GM12878 (cell line): Measurements from ENCODE around the gene VPS8. TPM values are rescaled to one million over a fixed set of nuclear protein-coding genes. Genes with fewer than 3 reads are reported as not detected.

Experiments used
- ATAC-seq: fragments of 200-7000 bp; cut with Tn5 transposase; 3 replicates; pipeline ENCODE4 v1.9.1; 2020; ENCODE audit warnings: mild to moderate bottlenecking, moderate library complexity
- BruUV-seq: library from RNA; stranded (reverse); fragments of 400-500 nt; replicated peaks from 2 replicates; lab custom pipeline; 2021; lab: Mats Ljungman, UMichigan
- CTCF ChIA-PET: fragments of 300-600 bp; sonication (Branson Sonifier 250); formaldehyde crosslinking; extraction: SDS; loops from one replicate; lab custom pipeline; 2021; ENCODE audit warnings: inconsistent platforms; lab: Yijun Ruan, JAX
- POLR2A ChIA-PET: fragments of 350-600 bp; formaldehyde crosslinking; extraction: SDS; loops from one replicate; lab custom pipeline; 2021; ENCODE audit warnings: inconsistent platforms; lab: Charles Lee
- RAD21 ChIA-PET: fragments of 300-600 bp; sonication (Branson Sonifier 250); formaldehyde crosslinking; loops from one replicate; lab custom pipeline; 2023; ENCODE audit warnings: antibody characterized with exemption; ENCODE audit not compliant: unreplicated experiment; lab: Charles Lee
- SMC1A ChIA-PET: fragments of 300-600 bp; sonication (Branson Sonifier 250); formaldehyde crosslinking; loops from one replicate; lab custom pipeline; 2023; ENCODE audit not compliant: unreplicated experiment, uncharacterized antibody; lab: Charles Lee
- DNase-seq: peaks from one replicate; pipeline ENCODE4 v3.0.0-alpha.2; 2011; ENCODE audit warnings: low read depth, low spot score
- FAIRE-seq: peaks from 3 replicates; lab custom pipeline; 2011; peaks lifted over from hg19 to GRCh38; lab: Jason Lieb, UNC
- H2AFZ ChIP-seq: 2 replicates; pipeline ENCODE4 v1.6.0; 2011; ENCODE audit warnings: low read depth, low read length, control low read depth; ENCODE audit not compliant: control insufficient read depth
- H3K27ac ChIP-seq: 2 replicates; pipeline ENCODE4 v1.5.1; 2011; ENCODE audit warnings: control low read depth; ENCODE audit not compliant: control insufficient read depth, insufficient read depth
- H3K27me3 ChIP-seq, 2 experiments: replicated peaks in 1 of 2; 2 replicates each; pipeline versions ENCODE4 v1.6.0 to v1.6.1; 2011; ENCODE audit warnings: low read length in 1 of 2; ENCODE audit not compliant: control insufficient read depth in 2 of 2, insufficient read depth in 2 of 2
- H3K36me3 ChIP-seq, 2 experiments: 2 replicates each; pipeline ENCODE4 v1.5.1; 2011; ENCODE audit warnings: low read length in 1 of 2; ENCODE audit not compliant: control insufficient read depth in 2 of 2, insufficient read depth in 2 of 2
- H3K4me1 ChIP-seq: 2 replicates; pipeline ENCODE4 v1.6.1; 2011; ENCODE audit warnings: mild to moderate bottlenecking, low read length, moderate library complexity, mixed read lengths; ENCODE audit not compliant: control insufficient read depth, insufficient read depth
- H3K4me2 ChIP-seq: 2 replicates; pipeline ENCODE4 v1.6.0; 2011; ENCODE audit warnings: control low read depth; ENCODE audit not compliant: control insufficient read depth, insufficient read depth
- H3K4me3 ChIP-seq: fragments of 200-600 bp; sonication (generic); 2 replicates; pipeline ENCODE4 v1.5.1; 2016
- H3K79me2 ChIP-seq: 2 replicates; pipeline ENCODE4 v1.6.0; 2011; ENCODE audit warnings: low read length; ENCODE audit not compliant: control insufficient read depth, insufficient read depth
- H3K9ac ChIP-seq: 2 replicates; pipeline ENCODE4 v1.8.0; 2011; ENCODE audit warnings: low read length, control low read depth, mixed read lengths; ENCODE audit not compliant: control insufficient read depth, insufficient read depth
- H3K9me3 ChIP-seq: replicated peaks from 3 replicates; pipeline ENCODE4 v1.5.1; 2011; ENCODE audit warnings: mild to moderate bottlenecking, low read length; ENCODE audit not compliant: control insufficient read depth, insufficient read depth
- H4K20me1 ChIP-seq: 2 replicates; pipeline ENCODE4 v1.6.0; 2011; ENCODE audit not compliant: control insufficient read depth, insufficient read depth
- ATF7 ChIP-seq: fragments of 450-650 bp; IDR thresholded peaks from 2 replicates; pipeline ENCODE4 v1.6.1; 2016; ENCODE audit warnings: low read depth, mild to moderate bottlenecking
- BCLAF1 ChIP-seq: fragments of 450-650 bp; IDR thresholded peaks from 2 replicates; pipeline ENCODE4 v1.6.1; 2017; ENCODE audit warnings: antibody characterized with exemption, mild to moderate bottlenecking, moderate library complexity
- HSF1 ChIP-seq: fragments of 150-350 bp; IDR thresholded peaks from 2 replicates; pipeline ENCODE4 v1.6.1; 2014; ENCODE audit warnings: mild to moderate bottlenecking, low read depth, low read length
- MEF2B ChIP-seq: fragments of 450-650 bp; IDR thresholded peaks from 2 replicates; pipeline ENCODE4 v1.6.1; 2018; ENCODE audit warnings: mild to moderate bottlenecking, moderate library complexity; ENCODE audit not compliant: partially characterized antibody, poor library complexity, severe bottlenecking
- MYB ChIP-seq: fragments of 150-350 bp; IDR thresholded peaks from 2 replicates; pipeline ENCODE4 v1.6.1; 2014; ENCODE audit warnings: mild to moderate bottlenecking, low read depth, low read length, borderline replicate concordance
- MYC ChIP-seq: IDR thresholded peaks from 2 replicates; pipeline ENCODE4 v1.6.1; 2011; ENCODE audit warnings: mild to moderate bottlenecking, low read length, moderate library complexity, inconsistent platforms; ENCODE audit not compliant: insufficient read depth, insufficient replicate concordance, insufficient read length, severe bottlenecking
- PAX5 ChIP-seq: IDR thresholded peaks from 2 replicates; pipeline ENCODE4 v1.6.1; 2011; ENCODE audit warnings: low read depth, low read length, borderline replicate concordance
- PAX8 ChIP-seq: fragments of 450-650 bp; IDR thresholded peaks from 2 replicates; pipeline ENCODE4 v1.6.1; 2017; ENCODE audit warnings: mild to moderate bottlenecking, moderate library complexity
- POLR2AphosphoS5 ChIP-seq: IDR thresholded peaks from 2 replicates; pipeline ENCODE4 v1.6.1; 2011; ENCODE audit warnings: mild to moderate bottlenecking, low read length, inconsistent platforms
- SMAD1 ChIP-seq: fragments of 450-650 bp; IDR thresholded peaks from 2 replicates; pipeline ENCODE4 v1.6.1; 2018; ENCODE audit warnings: mild to moderate bottlenecking, low read depth; ENCODE audit not compliant: partially characterized antibody
- SUPT20H ChIP-seq: IDR thresholded peaks from 2 replicates; pipeline ENCODE4 v1.6.1; 2011; ENCODE audit warnings: low read depth, mild to moderate bottlenecking, low read length, moderate library complexity, borderline replicate concordance; ENCODE audit not compliant: control insufficient read depth
- USF1 ChIP-seq: IDR thresholded peaks from 2 replicates; pipeline ENCODE4 v1.6.1; 2011; ENCODE audit warnings: borderline replicate concordance, low read depth, mild to moderate bottlenecking, moderate library complexity, mixed read lengths, low read length; ENCODE audit not compliant: insufficient read depth; ENCODE audit errors: extremely low read length
- YY1 ChIP-seq: IDR thresholded peaks from 2 replicates; pipeline ENCODE4 v1.6.1; 2011; ENCODE audit warnings: low read depth, mild to moderate bottlenecking, low read length
- WGBS: methylation state at CpG from one replicate; pipeline ENCODE4 v1.1.6; 2016; ENCODE audit warnings: low lambda C conversion rate; ENCODE audit not compliant: insufficient replicate concordance, insufficient coverage; ENCODE audit errors: missing lambda C conversion rate; 5-methylcytosine and 5-hydroxymethylcytosine counted together
- in situ Hi-C: fragments of 300-500 bp; cut with MboI; formaldehyde crosslinking; loops from 9 replicates; pipeline ENCODE4 v1.14.3; 2018; ENCODE audit warnings: mixed read lengths
- intact Hi-C: fragments of 100-400 bp; cut with micrococcal nuclease; formaldehyde crosslinking; loops from one replicate; pipeline ENCODE4 v1.14.2; 2022; ENCODE audit not compliant: unreplicated experiment
- polyA plus RNA-seq, 11 experiments: library from polyadenylated mRNA; depleted of rRNA in 4 of 11; unstranded in 6 of 11; stranded (reverse) in 5 of 11; fragments of >200 nt; fragmentation: Nextera tagmentation in 4 of 11; fragmentation: Illumina TruSeq in 1 of 11; extraction: Ambion mirVana in 4 of 11; extraction: Trizol in 1 of 11; gene quantifications; 1 replicate in 1 of 11; 2 replicates in 10 of 11; pipeline versions ENCODE4 v1.2.1 to v1.2.3, GENCODE V29; 2011 to 2016; ENCODE audit warnings: inconsistent platforms in 2 of 11, missing spikeins in 2 of 11, low read depth in 1 of 11
- total RNA-seq, 4 experiments: library from RNA; depleted of rRNA in 3 of 4; stranded (reverse); fragments of >200 nt in 3 of 4; fragmentation: Illumina TruSeq in 1 of 4; extraction: Trizol in 1 of 4; gene quantifications; 2 replicates each; pipeline versions ENCODE4 v1.2.1 to v1.2.3, GENCODE V29; 2013 to 2021
- TF ChIP-seq, protein P1 (sequence below): IDR thresholded peaks from 2 replicates; pipeline ENCODE4 v1.6.1; 2012; ENCODE audit warnings: mild to moderate bottlenecking, low read depth, low read length
- TF ChIP-seq, protein P2 (sequence below): IDR thresholded peaks from 2 replicates; pipeline ENCODE4 v1.6.1; 2012; ENCODE audit warnings: low read depth, low read length, improper control_type of control experiment

The VPS8 gene
- total and polyA plus RNA-seq, 10 of the 15 experiments (the other 5 are each of a cell fraction or from before 2014, with no cell fraction given) = 8.9 to 34.7 (median 20.9) TPM

DNA sequence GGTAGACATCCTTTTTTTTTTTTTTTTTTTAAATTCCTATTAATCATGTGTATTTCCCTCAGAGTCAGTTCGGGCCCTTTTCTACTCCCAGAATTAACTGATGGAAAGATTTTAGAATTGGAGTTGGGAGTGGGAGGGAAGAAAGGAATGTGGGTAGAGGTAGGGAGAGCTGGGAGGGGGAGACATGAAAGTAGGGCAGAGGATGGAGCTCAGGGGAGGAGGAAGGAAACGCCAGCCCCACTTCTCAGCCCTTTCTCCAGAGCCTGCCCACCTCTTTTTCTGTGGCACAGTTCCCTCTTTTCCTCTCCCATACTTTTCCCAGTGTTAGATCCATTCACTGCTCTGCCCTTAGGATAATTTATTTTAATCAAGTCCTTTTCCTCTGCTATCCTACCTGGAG lies 129.4 kb downstream of the VPS8 start:
- intact Hi-C loops (no loop called here), in situ Hi-C loops (no loop called here)
- Histone ChIP-seq H3K36me3 (no peaks in the 10 kb centered on the region; a peak in 1 of 4 replicates), H3K4me1 (no peaks in the 10 kb centered on the region), H3K27ac (no peak overlapping the region), H3K9ac (no peak overlapping the region), H4K20me1 (no peaks in the 10 kb centered on the region), H3K4me2 (no peak overlapping the region), H3K79me2 (no peaks in the 10 kb centered on the region), H3K9me3 (no peaks in the 10 kb centered on the region), H2AFZ (no peak overlapping the region), H3K27me3 (no peaks in the 10 kb centered on the region), H3K4me3 (no peak overlapping the region)
- CTCF ChIA-PET = no interaction called here
- no peak for DNase-seq
- no peak for ATAC-seq
- RAD21 ChIA-PET = no interaction called here
- no peak for FAIRE-seq
- WGBS = no CpG with 5 or more reads among the region's 2 CpGs
- no TSS peak for BruUV-seq
- SMC1A ChIA-PET = interaction anchor here (0.7 to 1.7 kb wide), 2 partner anchors 15 to 24 kb away, joined by 3 to 6 read pairs; no protein-coding TSS in a partner anchor
- POLR2A ChIA-PET = interaction anchor here (0.7 kb wide), 1 partner anchor 8 kb away, joined by 4 read pairs; no protein-coding TSS in a partner anchor
- no peak for TF ChIP-seq HSF1
- no peak for TF ChIP-seq MYC
- TF ChIP-seq, protein P1, sequence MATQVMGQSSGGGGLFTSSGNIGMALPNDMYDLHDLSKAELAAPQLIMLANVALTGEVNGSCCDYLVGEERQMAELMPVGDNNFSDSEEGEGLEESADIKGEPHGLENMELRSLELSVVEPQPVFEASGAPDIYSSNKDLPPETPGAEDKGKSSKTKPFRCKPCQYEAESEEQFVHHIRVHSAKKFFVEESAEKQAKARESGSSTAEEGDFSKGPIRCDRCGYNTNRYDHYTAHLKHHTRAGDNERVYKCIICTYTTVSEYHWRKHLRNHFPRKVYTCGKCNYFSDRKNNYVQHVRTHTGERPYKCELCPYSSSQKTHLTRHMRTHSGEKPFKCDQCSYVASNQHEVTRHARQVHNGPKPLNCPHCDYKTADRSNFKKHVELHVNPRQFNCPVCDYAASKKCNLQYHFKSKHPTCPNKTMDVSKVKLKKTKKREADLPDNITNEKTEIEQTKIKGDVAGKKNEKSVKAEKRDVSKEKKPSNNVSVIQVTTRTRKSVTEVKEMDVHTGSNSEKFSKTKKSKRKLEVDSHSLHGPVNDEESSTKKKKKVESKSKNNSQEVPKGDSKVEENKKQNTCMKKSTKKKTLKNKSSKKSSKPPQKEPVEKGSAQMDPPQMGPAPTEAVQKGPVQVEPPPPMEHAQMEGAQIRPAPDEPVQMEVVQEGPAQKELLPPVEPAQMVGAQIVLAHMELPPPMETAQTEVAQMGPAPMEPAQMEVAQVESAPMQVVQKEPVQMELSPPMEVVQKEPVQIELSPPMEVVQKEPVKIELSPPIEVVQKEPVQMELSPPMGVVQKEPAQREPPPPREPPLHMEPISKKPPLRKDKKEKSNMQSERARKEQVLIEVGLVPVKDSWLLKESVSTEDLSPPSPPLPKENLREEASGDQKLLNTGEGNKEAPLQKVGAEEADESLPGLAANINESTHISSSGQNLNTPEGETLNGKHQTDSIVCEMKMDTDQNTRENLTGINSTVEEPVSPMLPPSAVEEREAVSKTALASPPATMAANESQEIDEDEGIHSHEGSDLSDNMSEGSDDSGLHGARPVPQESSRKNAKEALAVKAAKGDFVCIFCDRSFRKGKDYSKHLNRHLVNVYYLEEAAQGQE = no peak
- no peak for TF ChIP-seq BCLAF1
- no peak for TF ChIP-seq SUPT20H
- TF ChIP-seq YY1 = no peak
- no peak for TF ChIP-seq POLR2AphosphoS5
- TF ChIP-seq ATF7 = no peak
- no peak for TF ChIP-seq MEF2B
- no peak for TF ChIP-seq SMAD1
- no peak for TF ChIP-seq USF1
- TF ChIP-seq MYB = no peak
- TF ChIP-seq PAX5 = no peak
- TF ChIP-seq PAX8 = no peak
- TF ChIP-seq, protein P2, sequence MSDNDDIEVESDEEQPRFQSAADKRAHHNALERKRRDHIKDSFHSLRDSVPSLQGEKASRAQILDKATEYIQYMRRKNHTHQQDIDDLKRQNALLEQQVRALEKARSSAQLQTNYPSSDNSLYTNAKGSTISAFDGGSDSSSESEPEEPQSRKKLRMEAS = no peak
